Hepatocyte (in vitro differentiated cells): Measurements from ENCODE around the gene DDX52.

Experiments used
- EZH2 ChIP-seq: fragments of 200-600 bp; sonication (generic); IDR thresholded peaks from 2 replicates; pipeline ENCODE4 v1.6.1; 2016; ENCODE audit warnings: antibody characterized with exemption, mild to moderate bottlenecking, borderline replicate concordance
- EZH2phosphoT487 ChIP-seq: fragments of 200-600 bp; sonication (generic); IDR thresholded peaks from one replicate; pipeline ENCODE4 v1.6.1; 2018; ENCODE audit warnings: antibody characterized with exemption, mild to moderate bottlenecking, low read depth, moderate library complexity; ENCODE audit not compliant: unreplicated experiment, severe bottlenecking
- TF ChIP-seq, protein P1 (sequence below): fragments of 200-600 bp; sonication (generic); IDR thresholded peaks from 2 replicates; pipeline ENCODE4 v1.5.1; 2016; ENCODE audit warnings: antibody characterized with exemption, mild to moderate bottlenecking; ENCODE audit not compliant: poor library complexity

DNA sequence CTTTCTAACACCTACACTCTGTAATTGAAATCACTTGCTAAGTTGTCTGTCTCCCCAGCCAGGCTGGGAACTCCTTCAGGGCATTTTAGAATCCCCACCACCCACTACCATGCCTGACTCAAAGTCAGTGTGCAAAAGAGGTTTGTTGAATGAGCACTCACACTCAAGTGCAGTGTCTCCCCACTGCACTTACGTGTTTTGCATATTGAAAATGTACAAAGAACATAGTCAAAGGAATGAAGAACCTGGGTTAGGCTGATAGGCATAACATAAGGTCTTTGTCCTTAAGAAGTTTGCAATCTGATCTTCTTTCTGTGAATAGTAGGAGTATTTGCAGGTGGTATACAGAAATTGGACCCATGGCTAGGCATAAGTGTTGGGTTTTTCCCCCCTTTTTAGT lies 33.8 kb upstream of the DDX52 start:
- TF ChIP-seq, protein P1, sequence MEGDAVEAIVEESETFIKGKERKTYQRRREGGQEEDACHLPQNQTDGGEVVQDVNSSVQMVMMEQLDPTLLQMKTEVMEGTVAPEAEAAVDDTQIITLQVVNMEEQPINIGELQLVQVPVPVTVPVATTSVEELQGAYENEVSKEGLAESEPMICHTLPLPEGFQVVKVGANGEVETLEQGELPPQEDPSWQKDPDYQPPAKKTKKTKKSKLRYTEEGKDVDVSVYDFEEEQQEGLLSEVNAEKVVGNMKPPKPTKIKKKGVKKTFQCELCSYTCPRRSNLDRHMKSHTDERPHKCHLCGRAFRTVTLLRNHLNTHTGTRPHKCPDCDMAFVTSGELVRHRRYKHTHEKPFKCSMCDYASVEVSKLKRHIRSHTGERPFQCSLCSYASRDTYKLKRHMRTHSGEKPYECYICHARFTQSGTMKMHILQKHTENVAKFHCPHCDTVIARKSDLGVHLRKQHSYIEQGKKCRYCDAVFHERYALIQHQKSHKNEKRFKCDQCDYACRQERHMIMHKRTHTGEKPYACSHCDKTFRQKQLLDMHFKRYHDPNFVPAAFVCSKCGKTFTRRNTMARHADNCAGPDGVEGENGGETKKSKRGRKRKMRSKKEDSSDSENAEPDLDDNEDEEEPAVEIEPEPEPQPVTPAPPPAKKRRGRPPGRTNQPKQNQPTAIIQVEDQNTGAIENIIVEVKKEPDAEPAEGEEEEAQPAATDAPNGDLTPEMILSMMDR: no peak
- no peak for TF ChIP-seq EZH2
- TF ChIP-seq EZH2phosphoT487: no peak
